Neural cell (in vitro differentiated cells): ENCODE results near the gene ADRA1B.

Source experiments
- RAD21 ChIP-seq: fragments of 450-650 bp; conservative IDR thresholded peaks from 2 replicates; pipeline ENCODE4 v1.6.1; 2014; ENCODE audit warnings: antibody characterized with exemption, mild to moderate bottlenecking, moderate library complexity
- TF ChIP-seq, protein P1 (sequence below): fragments of 450-650 bp; IDR thresholded peaks from 2 replicates; pipeline ENCODE4 v1.5.1; 2014; ENCODE audit warnings: antibody characterized with exemption, mild to moderate bottlenecking, moderate library complexity; ENCODE audit not compliant: poor library complexity, severe bottlenecking

DNA sequence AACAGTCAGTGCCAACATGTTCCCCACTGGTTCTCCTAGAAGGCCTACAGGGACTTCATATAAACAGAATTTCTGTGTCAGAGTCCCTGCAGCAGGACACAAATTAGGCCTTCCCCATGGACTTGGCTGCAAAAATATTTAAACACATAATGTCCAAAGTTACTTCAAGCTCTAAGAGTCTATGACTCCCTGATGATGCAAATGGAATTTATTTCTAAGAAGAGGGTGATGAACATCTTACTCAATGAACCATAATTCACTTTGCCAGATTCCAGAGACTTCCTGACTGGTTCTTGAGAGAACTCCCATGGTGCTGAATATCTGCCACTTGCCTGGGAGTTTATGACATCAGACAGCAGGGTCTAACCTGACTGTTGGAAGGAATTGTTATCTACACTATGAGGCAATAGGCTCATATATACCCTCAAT, 32.7 kb upstream of the ADRA1B start:
- TF ChIP-seq RAD21, result no peak
- TF ChIP-seq, protein P1, sequence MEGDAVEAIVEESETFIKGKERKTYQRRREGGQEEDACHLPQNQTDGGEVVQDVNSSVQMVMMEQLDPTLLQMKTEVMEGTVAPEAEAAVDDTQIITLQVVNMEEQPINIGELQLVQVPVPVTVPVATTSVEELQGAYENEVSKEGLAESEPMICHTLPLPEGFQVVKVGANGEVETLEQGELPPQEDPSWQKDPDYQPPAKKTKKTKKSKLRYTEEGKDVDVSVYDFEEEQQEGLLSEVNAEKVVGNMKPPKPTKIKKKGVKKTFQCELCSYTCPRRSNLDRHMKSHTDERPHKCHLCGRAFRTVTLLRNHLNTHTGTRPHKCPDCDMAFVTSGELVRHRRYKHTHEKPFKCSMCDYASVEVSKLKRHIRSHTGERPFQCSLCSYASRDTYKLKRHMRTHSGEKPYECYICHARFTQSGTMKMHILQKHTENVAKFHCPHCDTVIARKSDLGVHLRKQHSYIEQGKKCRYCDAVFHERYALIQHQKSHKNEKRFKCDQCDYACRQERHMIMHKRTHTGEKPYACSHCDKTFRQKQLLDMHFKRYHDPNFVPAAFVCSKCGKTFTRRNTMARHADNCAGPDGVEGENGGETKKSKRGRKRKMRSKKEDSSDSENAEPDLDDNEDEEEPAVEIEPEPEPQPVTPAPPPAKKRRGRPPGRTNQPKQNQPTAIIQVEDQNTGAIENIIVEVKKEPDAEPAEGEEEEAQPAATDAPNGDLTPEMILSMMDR, result no peak
